NCI-H446 (cell line): ENCODE results near the gene PFKFB3.
"Not testable (repeated sequence)": the region's sequence is repeated elsewhere in the genome, so short reads cannot be mapped to it uniquely, and the experiment has no call there.

Source experiments
- DNase-seq, 2 experiments: peaks; one replicate each; lab custom pipeline; 2025; lab: John Stamatoyannopoulos, UW

Gene PFKFB3

GRCh38 chr10:6236349-6237198 lies 33.8 kb downstream of the PFKFB3 start:
- no peak for DNase-seq

- no peak for DNase-seq
Observed at GRCh38 chr10:6237199-6237530, 34.4 kb downstream of the PFKFB3 start.

GRCh38 chr10:6238587-6239212 lies 36.0 kb downstream of the PFKFB3 start:
- DNase-seq, result not testable (repeated sequence)

- DNase-seq, result peak in 1 of 2 experiments; percentile 9
Observed at GRCh38 chr10:6239213-6239991, 36.7 kb downstream of the PFKFB3 start.

GRCh38 chr10:6240254-6240653 lies 37.5 kb downstream of the PFKFB3 start:
- DNase-seq, result no peak

- no peak for DNase-seq
Observed at GRCh38 chr10:6242089-6242488, 39.4 kb downstream of the PFKFB3 start.

GRCh38 chr10:6244510-6244909 lies 41.8 kb downstream of the PFKFB3 start:
- no peak for DNase-seq

- DNase-seq, result no peak
Observed at GRCh38 chr10:6247041-6247712, 44.4 kb downstream of the PFKFB3 start.

GRCh38 chr10:6248908-6249307 lies 46.2 kb downstream of the PFKFB3 start:
- not testable (repeated sequence) for DNase-seq

- DNase-seq, result no peak
Observed at GRCh38 chr10:6249698-6250097, 47.0 kb downstream of the PFKFB3 start.

GRCh38 chr10:6250745-6251144 lies 48.0 kb downstream of the PFKFB3 start:
- DNase-seq, result no peak

- no peak for DNase-seq
Observed at GRCh38 chr10:6254201-6254600, 51.5 kb downstream of the PFKFB3 start.

GRCh38 chr10:6255548-6256061 lies 52.9 kb downstream of the PFKFB3 start:
- no peak for DNase-seq

GRCh38 chr10:6256439-6256838 lies 53.7 kb downstream of the PFKFB3 start:
- DNase-seq, result no peak

GRCh38 chr10:6259153-6259552 lies 56.4 kb downstream of the PFKFB3 start:
- DNase-seq, result no peak

- no peak for DNase-seq
Observed at GRCh38 chr10:6260843-6261242, 58.1 kb downstream of the PFKFB3 start.

- no peak for DNase-seq
Observed at GRCh38 chr10:6267941-6268340, 65.2 kb downstream of the PFKFB3 start.

- no peak for DNase-seq
Observed at GRCh38 chr10:6269432-6269831, 66.7 kb downstream of the PFKFB3 start.

- DNase-seq, result no peak
Observed at GRCh38 chr10:6269953-6270867, 67.5 kb downstream of the PFKFB3 start.

GRCh38 chr10:6270951-6271350 lies 68.2 kb downstream of the PFKFB3 start:
- no peak for DNase-seq

GRCh38 chr10:6271663-6272062 lies 68.9 kb downstream of the PFKFB3 start:
- no peak for DNase-seq
